Ishikawa (cell line): ENCODE results near the gene CHCHD5.

ENCODE experiments used
- EP300 ChIP-seq: IDR thresholded peaks from 2 replicates; pipeline ENCODE4 v1.6.1; 2012; ENCODE audit warnings: borderline replicate concordance
- RAD21 ChIP-seq: IDR thresholded peaks from 2 replicates; pipeline ENCODE4 v1.6.1; 2012; ENCODE audit warnings: low read depth

DNA sequence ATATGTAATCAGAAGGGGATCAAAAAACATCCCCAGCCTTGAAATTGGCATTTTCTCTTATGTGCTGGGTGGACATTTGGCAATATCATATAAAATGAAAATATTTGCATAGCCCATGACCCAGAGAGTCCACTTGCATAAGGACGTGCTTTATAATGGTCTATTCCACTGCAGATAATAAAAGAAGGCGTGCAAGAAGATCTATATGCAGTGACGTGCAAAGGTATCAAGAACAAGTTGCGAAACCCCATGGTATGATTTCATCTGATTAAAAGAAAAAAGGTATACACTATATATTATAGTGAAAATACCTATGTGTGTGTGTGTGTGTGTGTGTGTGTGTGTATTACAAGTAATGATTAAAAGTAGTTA lies 52.9 kb downstream of the CHCHD5 start:
- TF ChIP-seq EP300 (no peak), RAD21 (no peak)
